HCT116 (cell line): ENCODE results near the gene APP. TPM values are rescaled to one million over a fixed set of nuclear protein-coding genes. Genes with fewer than 3 reads are reported as not detected.

Source experiments
- ATAC-seq: fragments of 200-7000 bp; cut with Tn5 transposase; 2 replicates; pipeline ENCODE4 v1.9.1; 2020; ENCODE audit warnings: mild to moderate bottlenecking, moderate library complexity
- BruUV-seq: library from RNA; stranded (reverse); fragments of 400-500 nt; replicated peaks from 2 replicates; lab custom pipeline; 2021; lab: Mats Ljungman, UMichigan
- CTCF ChIA-PET: fragments of 300-600 bp; sonication (Branson Sonifier 250); formaldehyde crosslinking; loops from one replicate; lab custom pipeline; 2021; ENCODE audit warnings: antibody characterized with exemption; lab: Charles Lee
- POLR2A ChIA-PET: fragments of 300-600, 350-600 bp; sonication (Branson Sonifier 250); formaldehyde crosslinking; loops from one replicate; lab custom pipeline; 2021; ENCODE audit warnings: antibody characterized with exemption; lab: Charles Lee
- RAD21 ChIA-PET, 2 experiments: fragments of 300-600 bp; sonication (Branson Sonifier 250); formaldehyde crosslinking; loops; one replicate each; lab custom pipeline; 2023; ENCODE audit warnings: low total read pairs in 2 of 2; ENCODE audit not compliant: uncharacterized antibody in 2 of 2, unreplicated experiment in 2 of 2, low non-redundant PET in 1 of 2; lab: Charles Lee
- DNase-seq: peaks from one replicate; pipeline ENCODE4 v3.0.0-alpha.2; 2010; ENCODE audit warnings: low read depth, low spot score
- H2AFZ ChIP-seq: fragments of 200-600 bp; shearing (Covaris generic), sonication (generic); 2 replicates; pipeline ENCODE4 v1.6.1; 2017; ENCODE audit warnings: low read depth, mixed run types, mixed read lengths, antibody characterized with exemption, low read length; ENCODE audit not compliant: poor library complexity, severe bottlenecking
- H3K27ac ChIP-seq: 2 replicates; pipeline ENCODE4 v1.5.1; 2012; ENCODE audit warnings: low read depth, low read length
- H3K27me3 ChIP-seq: fragments of 200-600 bp; sonication (generic); 2 replicates; pipeline ENCODE4 v1.6.1; 2016; ENCODE audit warnings: mixed run types, low read length, mixed read lengths; ENCODE audit not compliant: insufficient read depth
- H3K36me3 ChIP-seq, 2 experiments: fragments of 200-500 bp in 1 of 2; fragments of 200-600 bp in 1 of 2; sonication (Bioruptor generic) in 1 of 2; sonication (generic) in 1 of 2; 2 replicates each; pipeline versions ENCODE4 v1.5.1 to v1.6.1; 2014 to 2016; ENCODE audit warnings: low read length in 2 of 2, inconsistent platforms in 1 of 2, mixed read lengths in 1 of 2, mixed run types in 1 of 2; ENCODE audit not compliant: insufficient read depth in 2 of 2, control insufficient read depth in 1 of 2
- H3K4me1 ChIP-seq, 2 experiments: fragments of 200-600 bp in 1 of 2; sonication (generic) in 1 of 2; 2 replicates each; pipeline versions ENCODE4 v1.5.1 to v1.6.1; 2012 to 2017; ENCODE audit warnings: low read length in 2 of 2, inconsistent platforms in 1 of 2, mild to moderate bottlenecking in 1 of 2, mixed read lengths in 1 of 2, mixed run types in 1 of 2, moderate library complexity in 1 of 2; ENCODE audit not compliant: insufficient read depth in 2 of 2, control insufficient read depth in 1 of 2
- H3K4me2 ChIP-seq: fragments of 200-600 bp; sonication (generic); 2 replicates; pipeline ENCODE4 v1.6.1; 2017; ENCODE audit warnings: mixed run types, low read length, mixed read lengths
- H3K4me3 ChIP-seq, 2 experiments: fragments of 200-600 bp in 1 of 2; sonication (generic) in 1 of 2; replicated peaks in 1 of 2; 2 replicates each; pipeline ENCODE4 v1.5.1; 2011 to 2016; ENCODE audit warnings: low read length in 2 of 2, control low read depth in 1 of 2, low read depth in 1 of 2, mild to moderate bottlenecking in 1 of 2, mixed read lengths in 1 of 2, mixed run types in 1 of 2
- H3K79me2 ChIP-seq: fragments of 200-600 bp; sonication (generic); 2 replicates; pipeline ENCODE4 v1.6.1; 2017; ENCODE audit warnings: mild to moderate bottlenecking, mixed run types, low read length, moderate library complexity, mixed read lengths; ENCODE audit not compliant: insufficient read depth
- H3K9ac ChIP-seq: fragments of 200-600 bp; sonication (generic); 2 replicates; pipeline ENCODE4 v1.6.1; 2016; ENCODE audit warnings: low read length, mixed read lengths
- H3K9me2 ChIP-seq: fragments of 200-600 bp; sonication (generic), shearing (Covaris generic); 2 replicates; pipeline ENCODE4 v1.6.1; 2017; ENCODE audit warnings: mixed run types, mild to moderate bottlenecking, moderate library complexity; ENCODE audit not compliant: insufficient read depth
- H3K9me3 ChIP-seq, 2 experiments: fragments of 200-500 bp in 1 of 2; fragments of 200-600 bp in 1 of 2; sonication (Bioruptor generic) in 1 of 2; sonication (generic) in 1 of 2; 2 replicates each; pipeline ENCODE4 v1.6.1; 2014 to 2017; ENCODE audit warnings: low read length in 2 of 2, mixed read lengths in 2 of 2, inconsistent platforms in 1 of 2, low read depth in 1 of 2, mild to moderate bottlenecking in 1 of 2, mixed run types in 1 of 2, moderate library complexity in 1 of 2; ENCODE audit not compliant: control insufficient read depth in 1 of 2, insufficient read depth in 1 of 2
- H4K20me1 ChIP-seq: fragments of 200-600 bp; sonication (generic), shearing (Covaris generic); 2 replicates; pipeline ENCODE4 v1.6.1; 2017; ENCODE audit warnings: mixed run types, mild to moderate bottlenecking, moderate library complexity; ENCODE audit not compliant: insufficient read depth
- ATF3 ChIP-seq: IDR thresholded peaks from 2 replicates; pipeline ENCODE4 v1.6.1; 2012
- CBX3 ChIP-seq: IDR thresholded peaks from 2 replicates; pipeline ENCODE4 v1.6.1; 2012; ENCODE audit warnings: low read depth
- CEBPB ChIP-seq: IDR thresholded peaks from 2 replicates; pipeline ENCODE4 v1.6.1; 2012; ENCODE audit warnings: low read depth
- EGR1 ChIP-seq: IDR thresholded peaks from 2 replicates; pipeline ENCODE4 v1.6.1; 2012; ENCODE audit warnings: low read depth
- ELF1 ChIP-seq: IDR thresholded peaks from 2 replicates; pipeline ENCODE4 v1.6.1; 2012; ENCODE audit warnings: low read depth, borderline replicate concordance
- EZH2 ChIP-seq: fragments of 200-600 bp; sonication (generic); IDR thresholded peaks from 2 replicates; pipeline ENCODE4 v1.6.1; 2017; ENCODE audit warnings: antibody characterized with exemption, mixed run types
- EZH2phosphoT487 ChIP-seq: fragments of 200-600 bp; IDR thresholded peaks from 2 replicates; pipeline ENCODE4 v1.6.1; 2018; ENCODE audit warnings: antibody characterized with exemption, borderline replicate concordance
- FOSL1 ChIP-seq: IDR thresholded peaks from 2 replicates; pipeline ENCODE4 v1.6.1; 2012; ENCODE audit warnings: low read depth
- JUND ChIP-seq: IDR thresholded peaks from 2 replicates; pipeline ENCODE4 v1.6.1; 2012
- MAX ChIP-seq: IDR thresholded peaks from 2 replicates; pipeline ENCODE4 v1.6.1; 2012
- POLR2AphosphoS5 ChIP-seq: IDR thresholded peaks from 2 replicates; pipeline ENCODE4 v1.6.1; 2011; ENCODE audit warnings: mild to moderate bottlenecking, low read depth, low read length, moderate library complexity
- RAD21 ChIP-seq: IDR thresholded peaks from 2 replicates; pipeline ENCODE4 v1.6.1; 2012; ENCODE audit warnings: low read depth, mild to moderate bottlenecking
- REST ChIP-seq: IDR thresholded peaks from 2 replicates; pipeline ENCODE4 v1.6.1; 2012; ENCODE audit warnings: low read depth
- SRF ChIP-seq: IDR thresholded peaks from 2 replicates; pipeline ENCODE4 v1.6.1; 2012; ENCODE audit warnings: low read depth
- ZBTB33 ChIP-seq: IDR thresholded peaks from 2 replicates; pipeline ENCODE4 v1.6.1; 2011; ENCODE audit warnings: mild to moderate bottlenecking, low read length, moderate library complexity; ENCODE audit not compliant: insufficient replicate concordance; ENCODE audit errors: extremely low read depth
- ZNF274 ChIP-seq: fragments of 200-500 bp; sonication (Bioruptor generic); IDR thresholded peaks from 2 replicates; pipeline ENCODE4 v1.6.1; 2014; ENCODE audit warnings: mild to moderate bottlenecking, low read depth, low read length, inconsistent platforms
- intact Hi-C: fragments of 100-400 bp; cut with micrococcal nuclease; formaldehyde crosslinking; loops from 2 replicates; pipeline ENCODE4 v1.10.0; 2022
- total RNA-seq: library from RNA; stranded (reverse); gene quantifications from one replicate; pipeline ENCODE4 v1.2.1, GENCODE V29; 2021; ENCODE audit not compliant: unreplicated experiment

APP gene
- total RNA-seq, 1 experiment from 2014 or later = 267 TPM

GRCh38 chr21:25988738-25989137, 181.8 kb downstream of the APP start:
- no peak overlapping the region for H3K4me3 ChIP-seq
- no peaks in the 10 kb centered on the region for H3K9me2 ChIP-seq
- no peaks in the 10 kb centered on the region for H3K4me1 ChIP-seq
- H2AFZ ChIP-seq = no peak overlapping the region
- no peaks in the 10 kb centered on the region for H3K9me3 ChIP-seq
- intact Hi-C loops = no loop called here
- CTCF ChIA-PET = no interaction called here
- DNase-seq = no peak
- H3K79me2 ChIP-seq = no peaks in the 10 kb centered on the region
- no peaks in the 10 kb centered on the region for H3K36me3 ChIP-seq
- no peak overlapping the region for H3K4me2 ChIP-seq
- H4K20me1 ChIP-seq = no peaks in the 10 kb centered on the region
- ATAC-seq = no peak
- no TSS peak for BruUV-seq
- no peaks in the 10 kb centered on the region for H3K27me3 ChIP-seq
- H3K27ac ChIP-seq = no peak overlapping the region
- TF ChIP-seq ZNF274 (no peak), POLR2AphosphoS5 (no peak), ATF3 (no peak), MAX (no peak), RAD21 (no peak), FOSL1 (no peak), EGR1 (no peak)
- no peak overlapping the region for H3K9ac ChIP-seq
- POLR2A ChIA-PET = no interaction called here
- RAD21 ChIA-PET = no interaction called here

- Histone ChIP-seq H3K27ac (no peak overlapping the region), H3K9ac (no peak overlapping the region), H3K4me3 (no peak overlapping the region), H3K4me2 (no peak overlapping the region), H3K9me2 (no peaks in the 10 kb centered on the region), H4K20me1 (no peaks in the 10 kb centered on the region), H2AFZ (no peak overlapping the region), H3K9me3 (no peaks in the 10 kb centered on the region), H3K36me3 (no peaks in the 10 kb centered on the region), H3K4me1 (no peaks in the 10 kb centered on the region), H3K27me3 (no peaks in the 10 kb centered on the region), H3K79me2 (no peaks in the 10 kb centered on the region)
- ChIA-PET CTCF (no interaction called here), RAD21 (no interaction called here), POLR2A (no interaction called here)
- DNase-seq = no peak
- no TSS peak for BruUV-seq
- intact Hi-C loops = no loop called here
- no peak for ATAC-seq
- TF ChIP-seq CEBPB = no peak
- TF ChIP-seq EZH2phosphoT487 = no peak
- no peak for TF ChIP-seq POLR2AphosphoS5
- no peak for TF ChIP-seq ZBTB33
- no peak for TF ChIP-seq MAX
- TF ChIP-seq JUND = no peak
- TF ChIP-seq ELF1 = no peak
- no peak for TF ChIP-seq CBX3
- TF ChIP-seq SRF = no peak
- no peak for TF ChIP-seq REST
- TF ChIP-seq RAD21 = no peak
- TF ChIP-seq ZNF274 = no peak
- no peak for TF ChIP-seq EZH2
- no peak for TF ChIP-seq FOSL1
These were observed 183.0 kb downstream of the APP start for GRCh38 chr21:25987531-25987930.
